Sciatic nerve (tissue), 2 donors: ENCODE data around the gene HOXC10. TPM values are rescaled to one million over a fixed set of nuclear protein-coding genes. Genes with fewer than 3 reads are reported as not detected.

Experiments
- ATAC-seq: fragments of 200-7000 bp; cut with Tn5 transposase; one replicate; pipeline ENCODE4 v1.9.1; 2020; ENCODE audit warnings: mild to moderate bottlenecking, moderate library complexity
- DNase-seq: peaks from one replicate; pipeline ENCODE4 v3.0.0-alpha.2; 2020; ENCODE audit warnings: low spot score
- intact Hi-C: fragments of 100-400 bp; cut with DNase I; formaldehyde crosslinking; loops from one replicate; pipeline ENCODE4 v1.14.2; 2022
- total RNA-seq: library from RNA; stranded (reverse); fragmentation: NEBNext Ultra II Directional; extraction: Animal tissue kit (Norgen Biotek cat#: 25700); gene quantifications from one replicate; pipeline ENCODE4 v1.2.1, GENCODE V29; 2021
- donor health status: DM: no; HTN: no; CAD: no.
- donor health status: DM: no; HTN: no; CAD: no.

HOXC10 gene
- total RNA-seq, 1 donor from 2014 or later, result 17.2 TPM

GRCh38 chr12:53983950-53984572 lies 885 bp upstream of the HOXC10 start:
- DNase-seq (no peak), ATAC-seq (no peak)
- intact Hi-C loops, result loop anchor here (5.0 kb wide), 1 partner anchor 732 kb away; a partner anchor contains a TSS

GRCh38 chr12:53985692-53985993 lies 697 bp downstream of the HOXC10 start:
- intact Hi-C loops, result loop anchor here (5.0 kb wide), 1 partner anchor 222 kb away; no protein-coding TSS in a partner anchor
- ATAC-seq (no peak), DNase-seq (no peak)

GRCh38 chr12:53985994-53986685 lies 1.2 kb downstream of the HOXC10 start:
- intact Hi-C loops, result loop anchor here (5.0 kb wide), 1 partner anchor 221 kb away; no protein-coding TSS in a partner anchor
- peak; percentile 41 for ATAC-seq
- no peak for DNase-seq

GRCh38 chr12:53986686-53987483 lies 1.9 kb downstream of the HOXC10 start:
- DNase-seq, result no peak
- intact Hi-C loops, result loop anchor here (5.0 kb wide), 1 partner anchor 220 kb away; no protein-coding TSS in a partner anchor
- no peak for ATAC-seq

GRCh38 chr12:53987787-53988230 lies 2.9 kb downstream of the HOXC10 start:
- intact Hi-C loops, result loop anchor here (5.0 kb wide), 1 partner anchor 219 kb away; no protein-coding TSS in a partner anchor
- no peak for DNase-seq
- no peak for ATAC-seq

GRCh38 chr12:53988541-53989226 lies 3.7 kb downstream of the HOXC10 start:
- intact Hi-C loops, result loop anchor here (5.0 kb wide), 1 partner anchor 219 kb away; no protein-coding TSS in a partner anchor
- ATAC-seq (no peak), DNase-seq (no peak)

- ATAC-seq (no peak), DNase-seq (peak; percentile 76)
- intact Hi-C loops, result loop anchor here (5.0 kb wide), 1 partner anchor 218 kb away; no protein-coding TSS in a partner anchor
Observed at GRCh38 chr12:53989227-53990113, 4.5 kb downstream of the HOXC10 start.

- intact Hi-C loops, result no loop called here
- DNase-seq (no peak), ATAC-seq (no peak)
Observed at GRCh38 chr12:53990311-53991076, 5.5 kb downstream of the HOXC10 start.

- intact Hi-C loops, result no loop called here
Observed at GRCh38 chr12:53991077-53991460, 6.1 kb downstream of the HOXC10 start.

GRCh38 chr12:53992377-53992889 lies 7.5 kb downstream of the HOXC10 start:
- DNase-seq (no peak), ATAC-seq (no peak)
- intact Hi-C loops, result no loop called here

More at GRCh38 chr12:53991077-53991460, 6.1 kb downstream of the HOXC10 start:
- peak; percentile 13 for ATAC-seq
- no peak for DNase-seq

- DNase-seq (no peak), ATAC-seq (no peak)
- intact Hi-C loops, result no loop called here
Observed at GRCh38 chr12:53993162-53994008, 8.4 kb downstream of the HOXC10 start.

- no peak for ATAC-seq
- intact Hi-C loops, result no loop called here
- DNase-seq, result no peak
Observed at GRCh38 chr12:53994009-53994263, 9.0 kb downstream of the HOXC10 start.

GRCh38 chr12:53994264-53995001 lies 9.5 kb downstream of the HOXC10 start:
- DNase-seq (no peak), ATAC-seq (peak; percentile 31)
- intact Hi-C loops, result no loop called here

GRCh38 chr12:53995002-53995377 lies 10.0 kb downstream of the HOXC10 start:
- intact Hi-C loops, result no loop called here
- DNase-seq (no peak), ATAC-seq (no peak)

- ATAC-seq (peak; percentile 81), DNase-seq (no peak)
- intact Hi-C loops, result no loop called here
Observed at GRCh38 chr12:53995378-53996239, 10.7 kb downstream of the HOXC10 start.
